ENCODE results near the gene MDK. TPM values are rescaled to one million over a fixed set of nuclear protein-coding genes. Genes with fewer than 3 reads are reported as not detected.

Gene MDK
- total and polyA plus RNA-seq, 4 donors = 2.3 to 41.8 (median 13.5) TPM

- Histone ChIP-seq H3K9ac (ENCODE audit: low read depth in 1 of 2, low read length in 2 of 2) (no peak overlapping the region), H3K9me3 (ENCODE audit: control insufficient read depth in 4 of 4, low read length in 3 of 4) (no peaks in the 10 kb centered on the region), H3K27ac (ENCODE audit: low read depth in 1 of 2, low read length in 2 of 2) (no peak overlapping the region), H3K4me3 (ENCODE audit: low read depth in 1 of 3, low read length in 3 of 3) (no peak overlapping the region), H3K4me1 (ENCODE audit: control insufficient read depth in 4 of 4, insufficient read depth in 4 of 4, low read length in 3 of 4) (no peaks in the 10 kb centered on the region), H3K27me3 (ENCODE audit: control insufficient read depth in 4 of 4, insufficient read depth in 4 of 4, low read length in 3 of 4) (no peaks in the 10 kb centered on the region), H3K36me3 (ENCODE audit: control insufficient read depth in 4 of 4, insufficient read depth in 3 of 4, low read depth in 1 of 4, low read length in 3 of 4) (peaks cover 2 to 15% (median 6%) of the 10 kb centered on the region in 4 donors)
- TF ChIP-seq NR2F2 (IDR thresholded peaks at IDR 0.05) = no peak
- no peak for TF ChIP-seq SP1 (IDR thresholded peaks at IDR 0.05)
- no peak for TF ChIP-seq HNF4A (conservative IDR thresholded peaks at IDR 0.05)
- TF ChIP-seq FOXA2 (IDR thresholded peaks at IDR 0.05) = no peak
- no peak for TF ChIP-seq ZBTB33 (IDR thresholded peaks at IDR 0.05)
- TF ChIP-seq EGR1 (IDR thresholded peaks at IDR 0.05; ENCODE audit: low read depth in 2 of 2) = no peak
- no peak for TF ChIP-seq GABPA (IDR thresholded peaks at IDR 0.05 in 1 of 2, conservative IDR thresholded peaks at IDR 0.05 in 1 of 2)
- no peak for TF ChIP-seq TAF1 (conservative IDR thresholded peaks at IDR 0.05)
- no peak for TF ChIP-seq YY1 (IDR thresholded peaks at IDR 0.05)
- TF ChIP-seq, protein P1, sequence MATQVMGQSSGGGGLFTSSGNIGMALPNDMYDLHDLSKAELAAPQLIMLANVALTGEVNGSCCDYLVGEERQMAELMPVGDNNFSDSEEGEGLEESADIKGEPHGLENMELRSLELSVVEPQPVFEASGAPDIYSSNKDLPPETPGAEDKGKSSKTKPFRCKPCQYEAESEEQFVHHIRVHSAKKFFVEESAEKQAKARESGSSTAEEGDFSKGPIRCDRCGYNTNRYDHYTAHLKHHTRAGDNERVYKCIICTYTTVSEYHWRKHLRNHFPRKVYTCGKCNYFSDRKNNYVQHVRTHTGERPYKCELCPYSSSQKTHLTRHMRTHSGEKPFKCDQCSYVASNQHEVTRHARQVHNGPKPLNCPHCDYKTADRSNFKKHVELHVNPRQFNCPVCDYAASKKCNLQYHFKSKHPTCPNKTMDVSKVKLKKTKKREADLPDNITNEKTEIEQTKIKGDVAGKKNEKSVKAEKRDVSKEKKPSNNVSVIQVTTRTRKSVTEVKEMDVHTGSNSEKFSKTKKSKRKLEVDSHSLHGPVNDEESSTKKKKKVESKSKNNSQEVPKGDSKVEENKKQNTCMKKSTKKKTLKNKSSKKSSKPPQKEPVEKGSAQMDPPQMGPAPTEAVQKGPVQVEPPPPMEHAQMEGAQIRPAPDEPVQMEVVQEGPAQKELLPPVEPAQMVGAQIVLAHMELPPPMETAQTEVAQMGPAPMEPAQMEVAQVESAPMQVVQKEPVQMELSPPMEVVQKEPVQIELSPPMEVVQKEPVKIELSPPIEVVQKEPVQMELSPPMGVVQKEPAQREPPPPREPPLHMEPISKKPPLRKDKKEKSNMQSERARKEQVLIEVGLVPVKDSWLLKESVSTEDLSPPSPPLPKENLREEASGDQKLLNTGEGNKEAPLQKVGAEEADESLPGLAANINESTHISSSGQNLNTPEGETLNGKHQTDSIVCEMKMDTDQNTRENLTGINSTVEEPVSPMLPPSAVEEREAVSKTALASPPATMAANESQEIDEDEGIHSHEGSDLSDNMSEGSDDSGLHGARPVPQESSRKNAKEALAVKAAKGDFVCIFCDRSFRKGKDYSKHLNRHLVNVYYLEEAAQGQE (IDR thresholded peaks at IDR 0.05) = no peak
- no peak for TF ChIP-seq RXRA (IDR thresholded peaks at IDR 0.05)
- no peak for TF ChIP-seq MAX (IDR thresholded peaks at IDR 0.05)
- TF ChIP-seq FOXA1 (IDR thresholded peaks at IDR 0.05) = no peak
- TF ChIP-seq, protein P2, sequence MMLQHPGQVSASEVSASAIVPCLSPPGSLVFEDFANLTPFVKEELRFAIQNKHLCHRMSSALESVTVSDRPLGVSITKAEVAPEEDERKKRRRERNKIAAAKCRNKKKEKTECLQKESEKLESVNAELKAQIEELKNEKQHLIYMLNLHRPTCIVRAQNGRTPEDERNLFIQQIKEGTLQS (IDR thresholded peaks at IDR 0.05) = no peak
- TF ChIP-seq HNF4G (IDR thresholded peaks at IDR 0.05) = no peak
- no peak for TF ChIP-seq JUND (IDR thresholded peaks at IDR 0.05)
- TF ChIP-seq RAD21 (IDR thresholded peaks at IDR 0.05) = no peak
- TF ChIP-seq, protein P3, sequence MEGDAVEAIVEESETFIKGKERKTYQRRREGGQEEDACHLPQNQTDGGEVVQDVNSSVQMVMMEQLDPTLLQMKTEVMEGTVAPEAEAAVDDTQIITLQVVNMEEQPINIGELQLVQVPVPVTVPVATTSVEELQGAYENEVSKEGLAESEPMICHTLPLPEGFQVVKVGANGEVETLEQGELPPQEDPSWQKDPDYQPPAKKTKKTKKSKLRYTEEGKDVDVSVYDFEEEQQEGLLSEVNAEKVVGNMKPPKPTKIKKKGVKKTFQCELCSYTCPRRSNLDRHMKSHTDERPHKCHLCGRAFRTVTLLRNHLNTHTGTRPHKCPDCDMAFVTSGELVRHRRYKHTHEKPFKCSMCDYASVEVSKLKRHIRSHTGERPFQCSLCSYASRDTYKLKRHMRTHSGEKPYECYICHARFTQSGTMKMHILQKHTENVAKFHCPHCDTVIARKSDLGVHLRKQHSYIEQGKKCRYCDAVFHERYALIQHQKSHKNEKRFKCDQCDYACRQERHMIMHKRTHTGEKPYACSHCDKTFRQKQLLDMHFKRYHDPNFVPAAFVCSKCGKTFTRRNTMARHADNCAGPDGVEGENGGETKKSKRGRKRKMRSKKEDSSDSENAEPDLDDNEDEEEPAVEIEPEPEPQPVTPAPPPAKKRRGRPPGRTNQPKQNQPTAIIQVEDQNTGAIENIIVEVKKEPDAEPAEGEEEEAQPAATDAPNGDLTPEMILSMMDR (IDR thresholded peaks at IDR 0.05; ENCODE audit: low read depth, low read length, missing input control) = no peak
- 85% methylated on average over 7 of the region's 7 CpGs for WGBS
- no peak for DNase-seq (ENCODE audit: low spot score)
Observed at GRCh38 chr11:46422588-46422987, 41.1 kb downstream of the MDK start.
